DND-41 (cell line): ENCODE measurements around the gene OPCML.

ENCODE experiments used
- CTCF ChIP-seq: IDR thresholded peaks from 2 replicates; pipeline ENCODE4 v1.5.1; 2012; ENCODE audit warnings: borderline replicate concordance, low read length, moderate library complexity, mild to moderate bottlenecking; ENCODE audit not compliant: poor library complexity, severe bottlenecking; ENCODE audit errors: extremely low read depth
- EZH2 ChIP-seq: IDR thresholded peaks from 3 replicates; pipeline ENCODE4 v1.6.1; 2012; ENCODE audit warnings: borderline replicate concordance, low read depth, mild to moderate bottlenecking, moderate library complexity, low read length, inconsistent platforms; ENCODE audit not compliant: severe bottlenecking

DNA sequence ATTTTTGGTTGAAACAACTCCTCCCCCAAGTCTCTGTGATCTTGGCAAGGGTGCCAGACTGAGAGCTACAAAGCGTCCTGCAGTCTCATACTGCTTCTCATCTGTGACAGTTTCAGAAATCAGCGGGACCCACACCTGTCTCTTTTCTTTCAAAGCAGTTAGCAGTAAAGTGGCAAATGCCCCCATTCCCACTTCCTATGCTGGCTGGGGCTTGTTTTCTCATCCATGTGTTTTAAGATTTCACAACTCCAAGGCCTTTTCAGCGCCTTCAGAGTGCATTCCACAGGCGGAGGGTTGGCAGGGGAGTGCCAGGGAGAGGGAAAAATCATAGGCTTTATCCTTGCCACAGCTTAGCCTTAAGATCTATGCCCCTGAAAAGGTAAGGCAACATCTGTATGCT lies 493.5 kb downstream of the OPCML start:
- TF ChIP-seq CTCF (no peak), EZH2 (no peak)
